Cerebellar nuclear complex (tissue), 1 donor: ENCODE data around the gene PRSS21.

ENCODE experiments used
- DNase-seq, 2 experiments: peaks; one replicate each; lab custom pipeline; 2025; lab: John Stamatoyannopoulos, UW

PRSS21 gene

GRCh38 chr16:2806286-2806685 is 10.8 kb upstream of the PRSS21 start:
- DNase-seq = no peak

- DNase-seq = no peak
Observed at GRCh38 chr16:2808181-2808580, 8.9 kb upstream of the PRSS21 start.

GRCh38 chr16:2809149-2809760 is 7.8 kb upstream of the PRSS21 start:
- DNase-seq = no peak

- DNase-seq = no peak
Observed at GRCh38 chr16:2810651-2811050, 6.4 kb upstream of the PRSS21 start.

GRCh38 chr16:2811703-2812471 is 5.2 kb upstream of the PRSS21 start:
- DNase-seq = no peak

- DNase-seq = no peak
Observed at GRCh38 chr16:2813771-2814221, 3.2 kb upstream of the PRSS21 start.

GRCh38 chr16:2814551-2815298 is 2.3 kb upstream of the PRSS21 start:
- DNase-seq = no peak

- DNase-seq = no peak
Observed at GRCh38 chr16:2815299-2815771, 1.7 kb upstream of the PRSS21 start.

GRCh38 chr16:2817340-2818271 is 569 bp downstream of the PRSS21 start:
- no peak for DNase-seq

GRCh38 chr16:2818272-2818876 is 1.3 kb downstream of the PRSS21 start:
- no peak for DNase-seq

- DNase-seq = no peak
Observed at GRCh38 chr16:2819179-2819938, 2.3 kb downstream of the PRSS21 start.

GRCh38 chr16:2819939-2820835 is 3.1 kb downstream of the PRSS21 start:
- no peak for DNase-seq

GRCh38 chr16:2820836-2821486 is 3.9 kb downstream of the PRSS21 start:
- no peak for DNase-seq

- no peak for DNase-seq
Observed at GRCh38 chr16:2821487-2822157, 4.6 kb downstream of the PRSS21 start.

GRCh38 chr16:2822158-2822495 is 5.1 kb downstream of the PRSS21 start:
- no peak for DNase-seq

- DNase-seq = no peak
Observed at GRCh38 chr16:2822496-2822895, 5.5 kb downstream of the PRSS21 start.

- no peak for DNase-seq
Observed at GRCh38 chr16:2824626-2825025, 7.6 kb downstream of the PRSS21 start.

- DNase-seq = no peak
Observed at GRCh38 chr16:2825049-2825742, 8.2 kb downstream of the PRSS21 start.
